Activated CD8-positive, alpha-beta memory T cell treated with anti-CD3 and anti-CD28 coated beads for 48 hours (primary cell): ENCODE results near the gene C6.

Experiments used
- DNase-seq, 3 experiments: peaks; one replicate each; pipeline ENCODE4 v3.0.0-alpha.2; 2020; ENCODE audit warnings: low read depth in 2 of 3, low spot score in 2 of 3

Gene C6

DNA sequence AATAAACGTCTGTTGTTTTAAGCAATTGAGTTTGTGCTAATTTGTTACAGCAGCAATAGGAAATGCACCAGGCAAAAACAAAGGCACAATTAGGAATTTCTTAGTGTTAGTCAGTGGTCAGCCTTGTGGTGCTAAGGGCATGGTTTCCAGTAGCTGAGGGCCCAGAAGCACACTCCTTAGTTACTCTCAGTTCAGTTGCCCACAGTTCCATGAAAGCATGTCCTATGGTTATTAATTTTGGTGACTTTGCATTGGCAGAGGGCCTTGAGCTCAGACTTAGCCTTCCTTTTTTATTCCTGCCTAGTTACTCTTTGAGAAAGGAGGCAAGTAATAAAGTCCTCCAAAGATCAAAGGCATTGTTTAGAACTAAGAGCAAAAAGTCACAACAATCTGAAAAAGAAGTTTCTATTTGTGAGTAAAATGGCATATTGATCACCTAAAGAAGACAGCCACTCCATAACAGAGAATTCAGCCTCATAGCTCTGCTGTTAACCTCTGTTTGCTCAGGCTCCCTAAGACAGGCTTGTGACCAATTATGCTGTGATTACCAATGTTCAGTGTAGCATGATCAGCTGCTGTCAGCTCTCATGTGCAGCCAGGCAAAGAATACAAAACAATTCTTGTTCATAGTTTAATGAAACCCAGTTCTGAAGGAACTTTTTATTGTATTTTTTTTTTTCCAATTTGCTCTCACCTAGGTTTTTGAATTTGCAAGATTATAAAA lies 85.2 kb downstream of the C6 start:
- DNase-seq, result no peak

DNA sequence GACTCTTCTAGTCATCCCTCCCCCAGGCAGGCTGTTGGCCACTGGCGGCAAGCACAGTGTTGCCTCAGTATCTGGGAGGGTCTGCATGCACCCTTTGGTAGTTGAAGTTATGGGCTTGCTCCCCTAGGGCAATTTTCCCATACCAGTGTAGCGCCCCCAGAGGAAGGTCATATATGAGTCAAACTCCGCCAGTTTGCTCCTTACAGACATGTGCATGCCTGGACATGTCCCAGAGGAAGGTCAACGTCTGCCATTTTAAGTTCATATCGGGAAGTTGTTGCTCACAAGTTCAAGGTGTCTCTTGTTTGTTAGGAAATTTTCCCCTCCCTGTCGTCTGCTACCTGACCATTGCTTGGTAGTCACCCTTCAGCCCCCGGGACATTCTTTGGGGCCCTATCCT lies 90.9 kb downstream of the C6 start:
- no peak for DNase-seq

DNA sequence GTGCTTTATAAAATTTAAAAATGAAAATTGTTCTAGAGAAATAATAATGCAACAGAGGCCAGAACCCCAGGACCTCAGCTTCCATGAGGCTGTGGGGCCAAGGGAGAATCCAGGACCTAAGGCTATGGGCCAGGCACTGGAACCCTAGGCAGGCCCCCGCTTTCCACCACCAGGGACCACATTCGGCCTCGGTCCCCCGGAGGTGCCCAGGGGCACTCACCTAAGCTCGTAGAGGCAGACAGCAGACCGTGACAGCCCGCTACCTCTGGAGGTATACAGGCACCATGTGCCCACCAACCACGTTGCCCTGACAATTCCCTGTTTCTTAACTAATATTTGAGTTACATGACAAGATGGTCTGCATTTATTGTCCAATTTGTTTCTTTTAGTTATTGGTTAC lies 92.7 kb downstream of the C6 start:
- no peak for DNase-seq

DNA sequence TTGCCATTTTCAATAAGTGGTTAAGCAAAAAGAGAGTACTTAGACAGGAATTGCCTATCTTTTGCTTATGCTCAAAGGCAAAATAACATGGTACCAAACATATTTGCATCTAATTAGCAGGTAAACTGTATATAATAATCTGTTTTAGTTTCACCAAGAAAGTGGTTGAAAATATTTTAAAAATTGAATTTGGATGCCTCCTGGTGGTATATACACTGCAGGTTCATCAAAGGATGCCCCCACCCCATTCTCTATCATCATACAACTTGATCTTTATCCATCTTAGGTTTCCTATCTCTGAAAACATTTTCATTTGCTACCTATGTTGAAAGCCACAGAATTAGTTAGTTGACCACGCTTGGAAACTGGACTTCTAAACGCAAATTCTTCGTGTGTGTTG lies 95.2 kb downstream of the C6 start:
- DNase-seq, result no peak

DNA sequence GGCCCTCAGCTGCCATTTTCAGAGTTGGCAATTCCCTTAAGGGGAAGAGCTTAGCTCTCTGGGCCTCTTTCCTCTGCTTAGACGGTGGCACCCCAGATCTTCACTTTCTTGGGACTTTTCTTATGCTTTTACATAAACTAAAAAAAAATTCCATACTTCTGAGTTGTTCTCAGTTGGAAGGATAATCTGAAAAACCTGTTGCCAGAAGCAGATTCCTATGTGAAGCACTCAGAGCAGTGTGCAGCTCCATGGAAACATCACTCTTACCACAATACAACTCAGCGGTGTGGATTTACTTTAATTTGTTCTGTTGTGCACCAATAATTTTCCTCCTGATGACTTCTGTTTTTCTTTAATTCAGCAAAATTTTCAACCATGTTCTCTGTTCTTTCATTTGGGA lies 98.1 kb downstream of the C6 start:
- no peak for DNase-seq

DNA sequence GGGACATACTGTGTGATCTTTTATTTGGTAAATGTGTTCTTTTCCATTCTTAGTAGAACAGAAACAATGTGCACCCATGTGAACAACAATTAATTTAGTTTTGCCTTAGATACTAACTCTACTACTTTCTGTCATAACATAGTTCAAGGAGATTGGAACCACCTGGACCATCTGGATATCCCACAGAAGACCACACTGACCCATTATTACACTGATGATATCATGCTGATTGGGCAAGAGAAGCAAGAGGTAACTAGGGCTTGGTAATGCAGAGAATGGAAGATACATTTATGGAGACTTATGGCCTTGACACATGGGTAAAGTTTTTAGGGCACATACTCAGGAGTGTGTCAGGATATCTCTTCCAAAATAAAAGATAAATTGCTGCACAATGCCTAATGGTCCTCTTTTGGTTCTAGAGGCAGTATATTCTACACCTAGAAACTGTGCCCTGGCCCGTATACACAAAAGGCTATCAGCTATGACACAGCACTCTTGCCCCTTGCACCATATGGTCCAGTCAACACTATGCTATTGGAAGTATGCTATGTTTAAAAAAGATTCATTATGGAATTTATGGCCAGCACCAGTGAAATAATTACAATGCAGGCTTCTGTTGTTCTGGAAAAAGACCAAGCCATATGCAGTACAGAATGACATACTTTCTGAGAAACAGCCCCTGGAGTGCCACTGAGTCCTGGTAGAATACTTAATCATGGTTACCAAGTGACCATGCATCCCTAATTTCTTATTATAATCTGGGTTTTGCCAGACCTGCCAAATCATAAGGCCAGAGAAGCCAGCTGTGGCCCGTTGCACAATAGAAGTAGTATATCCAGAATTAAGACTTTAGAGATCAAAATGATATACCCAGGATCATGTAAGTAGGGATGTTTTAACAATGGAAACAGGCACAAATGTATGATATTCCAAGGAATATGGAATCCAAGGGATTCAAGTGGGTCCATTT lies 100.6 kb downstream of the C6 start:
- DNase-seq, result no peak

DNA sequence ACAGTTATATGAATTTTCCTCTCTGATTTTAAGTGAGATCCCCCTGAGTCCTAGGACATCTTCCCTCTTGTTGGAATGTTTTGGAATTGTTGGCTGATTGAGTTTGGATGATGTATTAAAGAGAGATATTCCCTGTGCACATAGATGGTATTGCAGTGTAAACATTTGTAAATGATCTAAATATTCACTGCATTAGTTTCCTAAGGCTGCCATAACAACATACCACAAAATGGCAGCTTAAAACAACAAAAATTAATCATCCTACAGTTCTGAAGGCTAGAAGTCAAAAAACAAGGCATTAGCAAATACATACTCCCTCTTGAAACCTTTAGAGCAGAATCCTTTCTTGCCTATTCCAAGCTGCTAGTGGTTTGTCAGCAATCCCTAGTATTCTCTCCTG lies 104.1 kb downstream of the C6 start:
- no peak for DNase-seq

DNA sequence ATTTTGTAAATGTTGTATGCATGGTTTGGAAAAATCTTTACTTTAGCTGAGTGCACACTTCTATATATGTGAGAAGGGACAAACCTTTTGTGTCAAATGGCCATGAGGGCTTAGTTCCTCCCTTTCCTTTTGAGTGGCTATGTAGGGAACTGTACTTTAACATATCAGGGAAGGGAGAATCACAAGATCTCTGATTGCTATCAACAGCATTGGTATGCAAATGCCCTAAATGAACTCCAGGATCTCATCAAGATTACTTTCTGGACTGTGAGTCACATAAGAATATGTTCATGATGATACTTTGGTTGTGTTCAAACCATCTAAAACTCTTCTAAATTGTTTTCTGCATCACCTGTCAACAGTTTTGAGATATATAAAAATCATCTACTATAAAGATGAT lies 111.0 kb downstream of the C6 start:
- no peak for DNase-seq

DNA sequence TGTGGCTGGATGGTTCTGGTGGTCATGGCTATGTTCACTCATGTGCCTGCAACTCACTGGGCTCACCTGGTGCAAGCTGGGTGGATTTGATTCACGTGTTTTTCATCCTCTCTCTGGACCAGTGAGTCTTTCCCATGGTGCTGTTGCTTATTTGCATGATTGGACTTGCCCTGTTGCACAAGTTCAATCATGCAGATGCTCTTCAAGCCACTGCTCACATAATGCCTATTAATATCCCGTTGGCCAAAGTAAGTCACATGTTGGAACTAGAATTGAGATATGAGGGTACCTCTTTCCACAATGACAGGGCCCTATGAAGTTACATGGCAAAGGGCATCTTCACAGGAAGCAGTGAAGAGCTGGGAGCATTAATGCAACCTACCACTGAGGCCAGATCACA lies 115.7 kb downstream of the C6 start:
- DNase-seq, result no peak

DNA sequence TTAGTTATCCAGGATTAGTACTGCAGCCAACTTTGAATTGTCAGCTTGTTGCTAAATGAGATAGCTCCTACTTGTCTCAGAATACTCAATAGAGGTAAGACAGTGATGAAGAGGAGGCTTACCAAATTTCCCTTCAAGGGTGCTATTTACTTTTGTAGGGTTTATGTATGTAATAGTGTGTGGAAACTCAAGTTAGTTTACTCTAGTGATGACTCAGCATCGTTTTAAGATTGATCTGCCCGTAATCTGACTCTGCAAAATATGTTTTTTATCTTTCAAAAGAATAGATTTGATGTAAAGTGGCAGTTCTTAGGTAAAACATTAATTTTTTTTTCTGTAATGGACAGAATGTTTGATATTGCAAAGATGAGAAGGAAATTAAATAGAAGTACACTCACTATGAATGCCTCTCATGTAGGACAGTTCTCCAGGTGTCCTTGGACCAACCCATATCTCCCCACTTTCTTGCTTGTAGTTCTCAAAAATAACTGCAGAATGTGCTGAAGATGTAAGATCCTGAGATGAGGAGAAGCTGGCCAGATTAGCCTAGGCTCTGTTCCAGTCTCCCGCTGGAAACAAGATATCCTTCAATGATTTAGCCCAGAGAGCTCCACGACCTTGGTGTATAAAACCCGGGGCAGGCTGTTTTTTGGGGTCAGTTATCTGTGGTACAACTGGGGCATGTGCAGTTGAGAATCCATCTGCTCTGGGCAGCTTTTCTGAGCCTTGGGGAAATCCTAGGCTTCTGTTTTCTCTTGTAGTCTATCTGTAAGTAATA lies 117.8 kb downstream of the C6 start:
- DNase-seq, result no peak

DNA sequence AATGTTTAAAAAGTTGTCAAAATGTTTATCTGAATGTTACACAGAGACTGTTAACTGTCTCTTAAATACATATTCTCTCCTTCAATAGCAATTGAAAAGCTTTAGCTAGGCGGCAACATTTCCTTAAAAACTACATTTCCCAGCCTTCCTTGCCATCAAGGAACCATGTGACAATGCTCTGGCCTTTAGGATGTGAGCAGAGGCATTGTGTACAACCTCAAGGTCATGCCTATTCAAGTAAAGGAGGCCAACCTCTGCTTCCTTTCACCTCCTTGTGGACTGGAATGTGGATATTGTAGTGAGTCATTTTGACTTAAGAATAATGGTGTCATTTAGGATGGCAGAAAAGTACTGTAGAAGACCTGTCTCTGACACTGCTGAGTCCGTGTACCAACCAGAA lies 118.5 kb downstream of the C6 start:
- DNase-seq, result no peak

DNA sequence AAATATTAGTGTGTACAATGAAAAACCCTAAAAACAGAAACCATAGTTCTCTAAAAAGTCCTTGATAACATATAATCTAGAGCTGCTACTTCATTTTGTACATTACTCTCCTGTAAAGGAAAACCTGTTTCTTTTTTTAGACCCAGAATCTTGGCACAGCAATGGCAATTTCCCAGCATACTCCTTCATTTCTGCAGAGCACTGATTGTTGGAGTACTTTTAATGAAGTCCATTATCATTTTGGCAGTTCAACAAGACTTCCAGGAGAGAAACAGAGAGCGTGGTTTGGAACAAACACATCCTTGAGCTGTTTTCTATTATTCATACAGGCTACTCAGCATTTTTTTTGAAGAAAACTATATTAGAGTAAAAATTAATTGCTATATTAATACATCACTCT lies 119.5 kb downstream of the C6 start:
- no peak for DNase-seq
